Gastrocnemius medialis (tissue), 4 donors: ENCODE data around the gene SLAMF8. TPM values are rescaled to one million over a fixed set of nuclear protein-coding genes. Genes with fewer than 3 reads are reported as not detected.

Source experiments
- ATAC-seq, 2 donors: fragments of 150-250 bp; one replicate each; pipeline ENCODE4 v1.9.1; 2016
- DNase-seq, 2 donors: peaks; one replicate each; pipeline ENCODE4 v3.0.0-alpha.2; 2019
- H3K27ac ChIP-seq, 4 donors: fragments of 200-600 bp; sonication (generic); 1 replicate in 1 of 4; 2 replicates in 3 of 4; pipeline ENCODE4 v1.5.1; 2016 to 2018; ENCODE audit warnings: mild to moderate bottlenecking in 2 of 4, moderate library complexity in 1 of 4
- H3K27me3 ChIP-seq, 3 donors: fragments of 200-600 bp; sonication (generic) in 2 of 3; 1 replicate in 1 of 3; 2 replicates in 2 of 3; pipeline versions ENCODE4 v1.5.1 to v1.6.0; 2016 to 2019; ENCODE audit warnings: mild to moderate bottlenecking in 1 of 3, moderate library complexity in 1 of 3
- H3K36me3 ChIP-seq, 2 donors: fragments of 200-600 bp; sonication (generic) in 1 of 2; one replicate each; pipeline ENCODE4 v1.5.1; 2017 to 2018
- H3K4me1 ChIP-seq, 2 donors: fragments of 200-600 bp; sonication (generic) in 1 of 2; one replicate each; pipeline ENCODE4 v1.5.1; 2016 to 2017; ENCODE audit warnings: mild to moderate bottlenecking in 2 of 2
- H3K4me3 ChIP-seq, 4 donors: fragments of 200-600 bp; sonication (generic) in 3 of 4; 1 replicate in 1 of 4; 2 replicates in 3 of 4; pipeline ENCODE4 v1.5.1; 2016 to 2019; ENCODE audit warnings: mild to moderate bottlenecking in 2 of 4
- H3K9me3 ChIP-seq, 3 donors: fragments of 200-600 bp; sonication (generic) in 2 of 3; 1 replicate in 1 of 3; 2 replicates in 2 of 3; pipeline ENCODE4 v1.5.1; 2016 to 2019
- CTCF ChIP-seq, 5 experiments: fragments of 450-650 bp in 3 of 5; fragments of 200-600 bp in 2 of 5; sonication (generic) in 2 of 5; IDR thresholded peaks in 4 of 5; conservative IDR thresholded peaks in 1 of 5; 1 replicate in 4 of 5; 2 replicates in 1 of 5; pipeline ENCODE4 v1.5.1; 2016 to 2019; ENCODE audit warnings: antibody characterized with exemption in 5 of 5, mild to moderate bottlenecking in 3 of 5, moderate library complexity in 3 of 5
- POLR2A ChIP-seq, 2 donors: fragments of 450-650 bp; IDR thresholded peaks; one replicate each; pipeline ENCODE4 v1.6.1; 2017; ENCODE audit warnings: antibody characterized with exemption in 2 of 2, mild to moderate bottlenecking in 2 of 2, moderate library complexity in 2 of 2
- in situ Hi-C, 4 donors: fragments of 200-750 bp; cut with MboI; loops; one replicate each; pipeline versions ENCODE4 v1.15.0 to v1.8.0; 2017; ENCODE audit warnings: low sequenced_read_pairs in 4 of 4
- intact Hi-C: fragments of 100-400 bp; cut with DNase I; formaldehyde crosslinking; loops from one replicate; pipeline ENCODE4 v1.15.1; 2023; ENCODE audit warnings: low total_unique reads
- total RNA-seq, 4 donors: library from RNA; depleted of rRNA; stranded (reverse); fragments of >200 nt; gene quantifications; one replicate each; pipeline versions ENCODE4 v1.1.0 to v1.2.3, GENCODE V29; 2016

Gene SLAMF8
- total RNA-seq, 4 donors from 2014 or later: 0.75 to 2.3 (median 2.0) TPM; not detected in 1

- DNase-seq (no peak), ATAC-seq (no peak)
- H3K4me3 ChIP-seq: no peak overlapping the region
- H3K9me3 ChIP-seq: no peaks in the 10 kb centered on the region
- H3K27ac ChIP-seq: no peak overlapping the region
- intact Hi-C loops: no loop called here
- H3K4me1 ChIP-seq: peaks cover 0 to 7% of the 10 kb centered on the region in 2 donors
- TF ChIP-seq CTCF (IDR thresholded peaks at IDR 0.05 in 4 of 5, conservative IDR thresholded peaks at IDR 0.05 in 1 of 5) (no peak), POLR2A (IDR thresholded peaks at IDR 0.05) (no peak)
- no peaks in the 10 kb centered on the region for H3K27me3 ChIP-seq
- in situ Hi-C loops: no loop called here
- H3K36me3 ChIP-seq: no peaks in the 10 kb centered on the region
Observed at GRCh38 chr1:159864262-159864661, 37.6 kb downstream of the SLAMF8 start.

GRCh38 chr1:159866066-159866465 is 39.4 kb downstream of the SLAMF8 start:
- Histone ChIP-seq H3K9me3 (no peaks in the 10 kb centered on the region), H3K27ac (no peak overlapping the region), H3K4me1 (peaks cover 0 to 7% of the 10 kb centered on the region in 2 donors), H3K27me3 (peaks cover 0 to 11% (median 0%) of the 10 kb centered on the region in 3 donors), H3K36me3 (no peaks in the 10 kb centered on the region), H3K4me3 (no peak overlapping the region)
- intact Hi-C loops (no loop called here), in situ Hi-C loops (no loop called here)
- ATAC-seq (no peak), DNase-seq (no peak)
- TF ChIP-seq CTCF (IDR thresholded peaks at IDR 0.05 in 4 of 5, conservative IDR thresholded peaks at IDR 0.05 in 1 of 5) (no peak), POLR2A (IDR thresholded peaks at IDR 0.05) (no peak)

DNA sequence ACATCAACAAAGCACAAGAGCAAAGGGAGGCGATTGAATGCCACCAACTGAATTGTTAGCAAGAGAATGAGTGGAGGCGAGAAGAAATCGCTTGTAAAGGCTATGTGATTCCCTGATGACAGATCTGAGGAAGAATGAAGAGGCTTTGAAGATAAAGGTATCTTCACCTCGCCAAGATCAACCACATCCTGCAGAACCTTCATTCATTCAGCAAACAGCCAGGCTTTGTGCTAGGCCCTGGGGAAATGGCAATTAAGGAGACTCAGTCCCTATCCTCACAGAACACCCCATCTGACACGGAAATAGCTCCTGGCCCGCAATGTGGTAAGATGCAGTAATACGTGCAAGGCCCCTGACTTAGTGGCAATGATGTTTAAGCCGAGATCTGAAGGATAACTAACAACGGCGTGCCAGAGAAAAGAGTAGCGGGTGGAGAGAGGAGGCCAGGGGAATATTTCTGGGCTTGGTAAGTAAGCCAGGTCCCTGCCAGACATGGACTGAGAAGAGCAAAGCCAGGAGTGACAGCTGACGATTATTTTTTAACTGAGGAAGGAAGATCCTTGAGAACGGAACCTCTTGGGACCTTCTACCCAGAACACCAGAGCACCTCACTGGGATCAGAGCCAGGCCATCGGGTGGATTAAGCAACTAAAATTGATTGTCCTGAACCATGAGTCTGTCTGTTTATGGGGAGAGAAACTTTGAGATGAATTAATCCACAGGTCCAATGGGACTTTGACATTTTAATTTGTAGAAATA is 40.4 kb downstream of the SLAMF8 start:
- DNase-seq: no peak
- Histone ChIP-seq H3K9me3 (no peaks in the 10 kb centered on the region), H3K36me3 (no peaks in the 10 kb centered on the region), H3K4me3 (no peak overlapping the region), H3K27me3 (peaks cover 0 to 11% (median 0%) of the 10 kb centered on the region in 3 donors), H3K4me1 (peaks cover 0 to 7% of the 10 kb centered on the region in 2 donors), H3K27ac (no peak overlapping the region)
- TF ChIP-seq POLR2A (IDR thresholded peaks at IDR 0.05): no peak
- TF ChIP-seq CTCF (IDR thresholded peaks at IDR 0.05 in 4 of 5, conservative IDR thresholded peaks at IDR 0.05 in 1 of 5): no peak
- in situ Hi-C loops (no loop called here), intact Hi-C loops (no loop called here)
- ATAC-seq: no peak

DNA sequence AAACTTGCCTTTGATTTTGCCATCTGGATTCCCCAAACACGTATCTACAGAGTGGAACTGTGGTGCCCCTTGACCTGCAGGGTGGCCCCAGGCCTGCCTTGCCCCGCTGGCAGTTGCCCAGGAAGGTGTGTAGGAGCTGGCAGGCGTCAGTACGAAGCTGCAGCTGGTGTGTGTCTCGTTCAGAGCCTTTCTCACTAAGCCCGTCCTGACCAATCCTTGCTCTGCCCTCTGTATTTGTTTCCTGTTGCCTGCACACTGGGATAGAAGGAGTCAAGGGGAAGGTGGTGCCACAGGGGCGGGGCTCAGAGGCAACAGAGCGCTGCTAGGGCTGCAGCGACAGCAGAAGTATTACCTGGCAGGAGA is 41.0 kb downstream of the SLAMF8 start:
- H3K36me3 ChIP-seq: no peaks in the 10 kb centered on the region
- ATAC-seq: peak in 1 of 2 donors; percentile 26
- H3K4me1 ChIP-seq: peaks cover 0 to 7% of the 10 kb centered on the region in 2 donors
- H3K4me3 ChIP-seq: no peak overlapping the region
- H3K9me3 ChIP-seq: no peaks in the 10 kb centered on the region
- peaks cover 0 to 11% (median 0%) of the 10 kb centered on the region in 3 donors for H3K27me3 ChIP-seq
- H3K27ac ChIP-seq: no peak overlapping the region
- DNase-seq: no peak
- TF ChIP-seq CTCF (IDR thresholded peaks at IDR 0.05 in 4 of 5, conservative IDR thresholded peaks at IDR 0.05 in 1 of 5) (no peak), POLR2A (IDR thresholded peaks at IDR 0.05) (no peak)
- in situ Hi-C loops (no loop called here), intact Hi-C loops (no loop called here)
